Right lung (tissue), 5 donors: ENCODE results near the gene SNCAIP. TPM values are rescaled to one million over a fixed set of nuclear protein-coding genes. Genes with fewer than 3 reads are reported as not detected.

Experiments
- DNase-seq, 2 donors: peaks; one replicate each; pipeline ENCODE4 v3.0.0-alpha.2; 2013
- polyA plus RNA-seq, 5 donors: library from polyadenylated mRNA; unstranded; fragments of 120-200 nt; gene quantifications; one replicate each; pipeline versions ENCODE4 v1.2.1 to v1.2.3, GENCODE V29; 2013; ENCODE audit warnings: inconsistent platforms in 1 of 5, low replicate concordance in 1 of 5; ENCODE audit not compliant: insufficient read length in 5 of 5, insufficient read depth in 1 of 5

SNCAIP gene
- polyA plus RNA-seq, 5 donors, result 14.2 to 24.5 (median 20.8) TPM

DNA sequence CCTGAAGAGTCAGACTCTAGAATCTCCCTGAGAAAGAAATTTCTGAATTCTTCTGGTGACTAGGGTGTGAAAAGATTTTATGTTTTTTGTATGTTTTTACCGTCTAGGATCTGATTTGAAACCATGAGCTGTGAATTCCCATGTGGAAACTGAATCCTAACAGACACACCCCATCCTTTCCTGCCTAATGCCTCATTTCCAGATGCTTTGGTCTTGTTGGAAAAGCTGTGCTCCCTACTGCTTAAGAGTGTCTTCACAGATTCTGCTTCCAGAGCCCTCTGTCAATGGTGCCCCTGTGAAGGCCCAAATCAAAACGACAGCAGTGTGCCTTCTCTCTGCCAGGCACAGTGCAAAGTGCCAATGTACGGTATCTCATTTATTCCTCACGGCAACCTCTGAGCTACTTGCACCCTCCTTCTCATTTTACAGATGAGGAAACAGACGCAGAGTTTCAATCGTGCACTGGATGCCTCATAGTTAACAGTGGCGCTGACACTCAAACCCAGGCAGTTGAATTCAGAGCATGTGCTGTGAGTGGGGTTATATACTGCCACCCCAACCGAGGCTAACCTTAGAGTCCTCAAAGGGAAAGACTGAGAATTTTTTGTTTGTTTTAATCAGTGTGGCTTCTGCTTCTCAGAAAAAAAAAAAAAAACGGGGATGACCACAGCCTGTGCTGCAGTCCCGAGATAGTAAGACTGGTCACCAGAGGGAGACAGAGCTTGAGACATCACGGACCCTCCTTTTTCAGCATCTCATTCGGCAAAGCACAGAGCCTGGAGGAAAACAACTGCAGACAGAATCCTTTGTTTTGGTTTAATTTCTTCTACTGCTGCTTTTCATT is 188.4 kb downstream of the SNCAIP start:
- DNase-seq, result peak; percentile 55 to 64

DNA sequence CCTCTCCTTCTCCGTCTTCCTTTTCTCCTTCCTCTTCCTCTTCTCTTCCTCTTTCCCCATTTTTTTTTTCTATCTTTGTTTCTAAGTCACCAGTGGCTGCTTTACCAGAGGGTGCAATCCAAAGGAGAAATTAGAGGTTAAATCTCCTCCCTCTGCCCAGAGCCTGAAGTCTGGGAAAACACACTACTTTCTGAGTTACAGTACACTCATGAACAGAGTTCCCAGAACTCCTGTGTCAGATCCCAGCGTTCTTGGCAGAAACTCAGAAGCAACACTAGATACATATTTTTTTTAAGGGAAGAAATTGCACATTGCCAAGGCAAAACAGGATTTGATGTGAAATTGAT is 189.0 kb downstream of the SNCAIP start:
- DNase-seq, result peak in 1 of 2 donors; percentile 25

DNA sequence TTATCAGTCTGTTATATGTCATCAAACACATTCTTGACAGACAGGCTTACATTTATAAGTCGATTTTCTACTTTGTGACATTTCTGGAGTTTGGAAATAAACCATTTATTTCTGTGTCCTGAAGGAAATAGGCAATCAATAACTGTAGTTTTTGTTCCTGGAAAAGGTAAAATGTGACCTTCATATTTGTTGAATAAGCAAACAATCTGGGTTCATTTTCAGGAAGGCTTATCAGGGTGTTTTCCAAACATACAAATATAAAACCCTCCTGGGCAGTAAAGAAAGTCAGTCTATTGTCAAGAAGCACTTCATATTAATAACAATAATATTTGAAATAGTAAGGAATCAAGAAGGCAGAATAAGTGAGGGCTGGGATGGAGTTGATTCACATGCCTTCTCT is 195.0 kb downstream of the SNCAIP start:
- DNase-seq, result no peak

DNA sequence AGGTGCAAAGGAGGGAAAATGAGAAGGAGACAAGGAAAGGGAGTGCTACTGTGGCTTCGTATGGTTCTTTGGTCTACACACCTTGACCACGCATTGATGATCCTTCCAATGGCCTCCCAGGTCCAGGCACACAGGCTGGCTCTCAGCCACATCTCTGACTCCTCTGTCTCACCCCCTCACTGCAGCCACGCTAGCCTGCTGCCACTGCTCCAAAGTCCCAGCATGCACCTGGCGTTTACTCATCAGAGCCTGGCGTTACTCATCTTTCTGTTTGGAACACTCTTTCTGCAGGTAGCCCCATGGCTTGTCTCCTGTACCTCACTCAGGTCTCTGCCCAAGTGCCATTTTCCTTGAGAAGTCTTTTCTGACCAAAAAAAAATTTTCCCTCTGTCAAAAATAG is 195.5 kb downstream of the SNCAIP start:
- DNase-seq, result no peak

DNA sequence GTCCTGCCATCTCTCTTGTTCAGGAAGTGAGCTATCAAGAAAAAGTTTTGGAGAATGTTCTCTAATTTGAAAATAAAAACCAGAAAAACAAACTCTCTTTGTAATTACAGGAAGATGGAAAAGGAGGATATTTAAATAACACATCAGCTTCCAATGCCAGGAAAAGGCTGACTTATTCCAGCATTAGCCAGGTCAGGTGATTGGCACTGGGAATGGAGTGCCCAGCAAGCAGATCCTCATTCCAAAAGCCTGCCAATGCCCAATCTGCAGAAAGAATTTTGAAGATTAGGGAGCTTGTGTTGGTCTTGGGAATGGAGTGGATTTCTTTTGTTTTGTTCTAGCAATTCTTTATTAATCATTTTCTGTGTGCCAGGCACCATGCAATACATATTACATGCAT is 196.6 kb downstream of the SNCAIP start:
- no peak for DNase-seq

Other genes with a start within 250 kb of the SNCAIP start
- gene LOX, start 234.0 kb upstream of the SNCAIP start, polyA plus RNA-seq, result 10 to 100 TPM; 18.5 to 34.2 (median 29.1) TPM
- gene ZNF474, start 182.7 kb upstream of the SNCAIP start, polyA plus RNA-seq, result 1 to 10 TPM in 4 of 5 donors, under 1 TPM in 1; 0.54 to 3.2 (median 2.1) TPM